Fibroblast of skin of scalp (primary cell): ENCODE results near the gene NADK2. TPM values are rescaled to one million over a fixed set of nuclear protein-coding genes. Genes with fewer than 3 reads are reported as not detected.
"Not testable (repeated sequence)": the region's sequence is repeated elsewhere in the genome, so short reads cannot be mapped to it uniquely, and the experiment has no call there.

Experiments
- DNase-seq: peaks from one replicate; pipeline ENCODE4 v3.0.0-alpha.2; 2013
- polyA plus RNA-seq, 2 experiments: library from polyadenylated mRNA; unstranded; fragments of 120-200 nt; gene quantifications; one replicate each; pipeline ENCODE4 v1.2.1, GENCODE V29; 2013; ENCODE audit not compliant: insufficient read length in 2 of 2

The NADK2 gene, protein sequence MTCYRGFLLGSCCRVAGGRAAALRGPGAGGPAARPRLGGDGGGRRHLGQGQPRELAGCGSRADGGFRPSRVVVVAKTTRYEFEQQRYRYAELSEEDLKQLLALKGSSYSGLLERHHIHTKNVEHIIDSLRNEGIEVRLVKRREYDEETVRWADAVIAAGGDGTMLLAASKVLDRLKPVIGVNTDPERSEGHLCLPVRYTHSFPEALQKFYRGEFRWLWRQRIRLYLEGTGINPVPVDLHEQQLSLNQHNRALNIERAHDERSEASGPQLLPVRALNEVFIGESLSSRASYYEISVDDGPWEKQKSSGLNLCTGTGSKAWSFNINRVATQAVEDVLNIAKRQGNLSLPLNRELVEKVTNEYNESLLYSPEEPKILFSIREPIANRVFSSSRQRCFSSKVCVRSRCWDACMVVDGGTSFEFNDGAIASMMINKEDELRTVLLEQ
- 26.9 TPM for polyA plus RNA-seq (2013, experiment 1 of 2; ENCODE audit: insufficient read length)
- 27.0 TPM for polyA plus RNA-seq (2013, experiment 2 of 2; ENCODE audit: insufficient read length)

DNA sequence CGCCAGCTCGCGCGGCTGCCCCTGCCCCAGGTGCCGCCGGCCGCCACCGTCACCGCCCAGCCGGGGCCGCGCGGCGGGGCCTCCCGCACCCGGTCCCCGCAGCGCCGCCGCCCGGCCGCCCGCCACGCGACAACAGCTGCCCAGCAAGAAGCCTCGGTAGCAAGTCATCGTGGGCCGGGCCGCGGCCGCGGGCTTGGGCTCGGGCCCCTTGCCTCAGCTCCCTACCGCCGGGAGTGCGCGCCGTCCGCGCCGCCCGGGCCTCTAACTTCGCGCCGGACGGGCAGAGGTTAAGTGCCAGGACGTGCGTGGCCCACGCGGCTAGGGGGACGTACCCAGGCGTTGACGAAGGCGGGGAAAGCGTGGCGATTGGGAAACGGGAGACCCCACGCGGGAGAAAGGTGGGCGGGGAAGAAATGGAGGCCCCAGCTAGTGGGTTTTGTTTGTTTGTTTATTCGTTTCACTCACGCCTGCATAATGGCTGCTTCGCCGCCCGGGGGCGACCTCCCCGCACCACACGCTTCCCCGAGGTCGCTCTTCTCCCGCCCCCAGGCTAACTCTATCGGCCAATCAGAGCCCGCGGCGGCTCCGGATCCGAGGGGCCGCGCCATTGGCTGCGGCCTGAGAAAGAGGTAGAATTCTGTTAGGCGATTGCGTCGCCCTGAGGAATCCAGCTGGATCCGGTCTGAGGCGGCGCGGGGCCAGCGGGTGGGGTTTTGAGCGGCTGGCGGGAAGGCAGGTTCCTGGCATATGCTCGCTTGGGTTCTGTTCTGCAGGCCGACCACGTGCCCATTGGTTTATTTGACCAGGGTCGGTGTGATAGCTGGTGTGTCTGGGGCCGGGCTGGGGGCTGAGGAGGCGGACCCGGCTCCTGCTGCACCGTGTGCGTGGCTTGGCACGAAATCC, at the start of gene NADK2:
Gene NADK2, minus strand, starts transcription at position 295 of the 903 bp plus-strand sequence. Its CDS starts 127 bp downstream, at position 168.
- peak; percentile 98 for DNase-seq

DNA sequence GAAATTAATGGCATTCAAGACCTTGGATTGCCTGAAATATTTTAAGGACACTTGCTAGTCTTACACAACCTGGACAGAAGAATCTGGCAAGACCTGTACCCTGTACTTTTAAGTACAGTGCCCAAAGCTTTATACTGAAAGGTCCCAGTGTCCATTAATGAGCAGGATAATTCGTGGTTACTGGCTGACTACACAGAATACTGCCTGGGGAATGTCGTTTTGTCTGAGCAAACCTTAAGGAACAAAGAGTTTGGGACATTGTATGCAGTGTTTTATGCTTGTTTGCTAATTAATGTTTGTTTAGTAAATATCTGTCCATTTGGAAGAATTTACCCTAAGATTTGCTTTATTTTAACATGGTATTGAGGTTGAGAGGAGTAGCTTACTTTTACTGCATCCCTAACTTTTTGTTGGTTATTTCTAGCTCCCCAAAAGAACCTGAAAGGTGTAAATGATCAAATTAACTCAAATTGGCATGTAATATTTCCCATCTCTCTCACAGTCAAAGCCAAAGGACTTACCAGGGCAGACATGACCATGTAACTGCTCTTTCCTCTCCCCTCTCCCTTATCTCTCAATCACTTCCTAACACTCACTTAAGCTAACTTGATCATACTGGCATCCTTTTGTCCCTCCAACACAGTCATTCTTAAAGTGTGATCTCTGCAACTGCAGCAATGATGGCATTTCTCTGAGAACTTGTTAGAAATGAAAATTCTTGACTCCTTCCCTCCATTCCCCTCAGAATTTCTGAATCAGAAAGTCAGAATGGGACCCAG, 44.3 kb upstream of the NADK2 start:
- DNase-seq = no peak

DNA sequence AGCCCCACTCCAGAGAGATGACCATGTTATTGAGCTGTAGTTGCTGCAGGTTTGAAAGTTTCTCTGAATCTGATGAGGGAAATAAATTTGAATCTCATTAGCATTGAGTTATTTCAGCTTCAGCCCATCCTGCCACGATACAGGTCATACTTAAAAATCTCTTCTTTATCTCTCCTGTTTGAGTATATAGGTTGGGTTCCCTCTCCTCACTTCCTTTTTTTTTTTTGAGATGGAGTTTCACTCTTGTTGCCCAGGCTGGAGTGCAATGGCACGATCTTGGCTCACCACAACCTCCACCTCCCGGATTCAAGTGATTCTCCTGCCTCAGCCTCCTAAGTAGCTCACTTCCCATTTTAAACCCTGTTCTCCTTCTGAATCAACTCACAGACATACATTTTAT, 42.0 kb upstream of the NADK2 start:
- DNase-seq = not testable (repeated sequence)

DNA sequence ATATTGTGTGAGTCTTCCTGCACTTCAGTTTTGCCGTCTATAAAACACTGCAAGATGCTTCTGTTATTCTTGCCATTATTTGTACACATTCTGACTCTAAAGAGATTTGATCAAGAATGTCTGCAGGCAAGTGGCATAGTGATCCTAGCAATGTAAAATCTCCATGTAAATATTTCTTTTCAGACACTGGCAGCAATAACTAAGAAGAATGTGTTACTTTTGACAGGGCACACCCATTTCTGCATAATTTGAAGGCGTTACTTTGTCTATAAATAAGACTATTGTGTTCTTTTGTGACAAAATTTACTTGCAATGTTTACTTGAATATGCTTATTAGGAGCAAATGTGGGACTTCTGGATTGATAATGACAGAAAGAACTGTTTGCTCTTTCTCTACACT, 39.9 kb upstream of the NADK2 start:
- DNase-seq = no peak

DNA sequence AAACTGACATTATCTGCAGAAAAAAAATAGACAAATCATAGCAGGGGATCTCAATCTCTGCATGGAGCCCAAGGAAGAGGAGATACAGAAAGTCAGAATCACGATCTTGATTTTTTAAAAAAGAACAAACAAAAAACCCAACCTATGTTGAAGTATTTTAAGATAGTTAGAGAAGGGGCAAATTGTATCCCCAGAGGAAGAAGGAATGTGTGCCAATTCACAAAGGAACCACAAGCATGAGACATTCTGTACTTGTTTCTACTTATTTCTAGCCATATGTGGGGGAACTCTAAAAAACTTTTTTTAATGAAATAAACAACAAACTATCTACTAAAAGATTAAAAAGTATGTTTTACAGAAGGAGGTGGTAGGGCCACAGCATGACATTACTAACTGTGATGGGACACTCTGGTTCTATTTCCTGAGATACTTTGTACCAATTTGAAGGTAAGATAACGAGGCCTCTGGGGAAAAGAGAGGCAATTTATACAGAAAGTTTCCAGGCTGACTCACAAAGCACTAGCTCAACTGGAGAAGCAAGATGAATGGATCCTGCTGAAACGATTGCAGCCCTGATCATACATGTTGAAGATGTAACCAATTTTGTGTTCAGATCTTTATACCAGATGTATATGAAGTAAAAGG, 37.5 kb upstream of the NADK2 start:
- peak; percentile 46 for DNase-seq

DNA sequence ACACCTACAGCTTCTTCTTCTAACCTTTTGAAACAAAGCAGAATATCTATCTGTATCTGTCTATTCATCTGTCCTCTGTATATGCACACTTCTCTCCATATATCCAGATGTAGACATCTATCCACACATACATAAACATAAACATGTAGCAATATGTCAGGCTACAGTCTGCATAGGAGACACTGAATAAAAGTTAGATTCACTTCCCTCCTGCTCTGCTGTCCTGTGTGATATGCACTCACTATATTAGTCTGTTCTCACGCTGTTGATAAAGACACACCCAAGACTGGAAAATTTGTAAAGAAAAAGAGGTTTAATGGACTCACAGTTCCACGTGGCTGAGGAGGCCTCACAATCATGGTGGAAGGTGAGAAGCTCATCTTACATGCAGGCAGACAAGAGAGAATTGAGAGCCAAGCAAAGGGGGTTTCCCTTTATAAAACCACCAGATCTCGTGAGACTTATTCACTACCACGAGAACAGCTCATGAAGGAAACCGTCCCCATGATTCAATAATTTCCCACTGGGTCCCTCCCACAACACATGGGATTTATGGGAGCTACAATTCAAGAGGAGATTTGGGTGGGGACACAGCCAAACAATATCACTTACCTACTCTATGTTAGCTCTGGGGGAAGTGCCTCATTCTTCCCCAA, 35.9 kb upstream of the NADK2 start:
- no peak for DNase-seq

DNA sequence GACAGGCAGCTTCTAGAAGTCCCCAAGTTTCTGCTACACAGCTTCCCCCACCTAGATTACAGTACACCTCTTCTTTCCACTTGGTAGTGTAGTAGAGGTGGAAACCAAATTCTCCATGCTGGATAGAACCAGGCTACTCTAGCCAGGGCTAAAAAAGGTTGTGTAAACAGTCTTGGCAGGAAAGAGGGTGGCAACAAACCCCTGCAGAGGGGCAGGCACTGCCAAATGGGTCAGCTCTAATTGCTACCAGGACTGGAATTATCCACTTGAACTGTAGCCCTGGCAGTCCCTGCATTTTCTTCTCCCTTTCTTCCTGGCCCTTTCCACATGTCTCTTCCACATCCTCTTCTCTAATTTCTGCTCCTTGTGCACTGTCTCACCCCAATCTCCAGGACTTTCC, 35.1 kb upstream of the NADK2 start:
- no peak for DNase-seq

DNA sequence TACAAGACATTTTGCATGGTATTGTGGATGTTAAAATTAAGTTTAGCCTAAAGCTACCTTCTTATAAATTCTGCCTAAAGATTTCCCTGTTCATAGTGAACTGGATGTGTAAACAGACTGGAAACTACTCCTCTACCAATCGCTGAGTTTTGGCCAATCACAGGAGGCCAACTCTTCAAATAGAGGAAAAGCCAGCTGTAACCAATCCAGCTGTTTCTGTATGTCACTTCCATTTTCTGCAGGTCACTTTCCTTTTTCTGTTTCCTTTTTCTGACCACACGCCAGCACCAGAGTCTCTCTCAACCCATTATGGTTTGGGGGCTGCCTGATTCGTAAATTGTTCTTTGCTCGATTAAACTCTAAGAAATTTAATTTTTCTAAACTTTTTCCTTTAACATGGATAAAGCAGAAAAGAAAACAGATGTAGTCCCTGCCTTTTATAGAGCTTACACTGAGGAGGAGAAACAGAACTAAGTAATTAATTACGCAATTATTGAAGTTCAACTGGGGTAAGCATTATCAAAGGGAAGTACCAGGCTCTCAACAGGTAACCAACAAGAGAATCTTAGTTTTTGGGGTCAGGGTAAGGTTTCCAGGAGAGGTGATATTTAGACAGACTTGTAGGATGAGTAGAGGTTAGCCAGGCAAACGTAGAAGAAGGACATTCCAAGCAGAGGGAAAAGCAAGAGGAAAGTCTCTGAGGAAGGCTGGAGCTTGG, 32.2 kb upstream of the NADK2 start:
- DNase-seq = no peak

DNA sequence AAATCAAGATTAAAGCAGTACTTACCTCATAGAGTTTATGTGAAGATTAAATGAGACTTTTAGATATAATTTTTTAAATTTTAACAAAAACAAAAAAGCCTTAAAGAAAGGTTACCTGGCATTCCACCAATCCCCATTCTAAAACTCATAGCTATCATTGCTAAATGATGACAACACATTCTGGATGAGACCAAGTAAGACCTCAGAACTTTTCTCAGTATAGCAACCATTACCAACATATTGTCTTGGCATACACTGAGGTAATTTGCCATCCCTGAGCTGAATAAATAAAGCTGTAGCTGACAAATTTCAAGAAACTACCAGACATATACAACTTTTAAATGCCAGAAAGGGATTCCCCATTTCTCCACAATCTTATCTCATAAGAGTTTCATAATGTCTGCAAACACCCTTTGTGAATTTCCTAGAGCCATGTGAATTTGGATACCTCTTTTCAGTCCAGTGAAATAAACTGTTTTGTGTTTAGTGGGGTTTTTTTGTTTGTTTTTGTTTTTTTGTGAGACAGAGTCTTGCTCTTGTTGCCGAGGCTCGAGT, 30.5 kb upstream of the NADK2 start:
- DNase-seq = peak; percentile 14

DNA sequence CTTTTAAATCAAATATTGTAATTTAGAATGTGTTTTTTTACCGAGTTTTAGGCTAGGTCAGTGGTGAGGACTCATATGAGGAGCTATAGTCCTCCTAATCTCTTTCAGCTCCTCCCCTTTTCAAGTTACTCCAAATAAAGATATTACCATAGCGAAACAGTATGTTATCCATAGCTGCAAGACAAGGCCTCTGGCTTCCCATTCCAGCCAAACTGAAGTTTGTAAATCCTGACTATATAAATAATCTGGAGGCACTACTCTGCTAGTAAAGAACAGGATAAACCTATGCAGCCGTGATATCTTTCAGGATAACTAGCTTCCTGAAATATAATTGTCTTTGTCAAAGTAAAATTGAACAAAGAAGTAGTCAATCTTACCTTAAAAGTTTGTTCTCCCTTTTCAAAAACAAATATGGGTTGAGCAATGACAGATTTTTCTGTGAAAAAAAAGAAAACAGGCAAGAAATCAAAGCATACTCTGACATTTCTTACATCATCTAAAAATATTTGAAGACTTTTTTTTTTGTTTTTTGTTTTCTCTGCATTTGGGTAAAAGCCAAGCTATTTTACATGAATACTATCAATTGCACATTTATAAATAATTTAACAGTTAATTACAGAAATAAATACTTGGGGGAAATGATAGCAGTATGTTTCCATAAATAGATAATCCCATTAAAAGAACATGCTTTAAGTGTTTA, 29.3 kb upstream of the NADK2 start:
- DNase-seq = no peak

DNA sequence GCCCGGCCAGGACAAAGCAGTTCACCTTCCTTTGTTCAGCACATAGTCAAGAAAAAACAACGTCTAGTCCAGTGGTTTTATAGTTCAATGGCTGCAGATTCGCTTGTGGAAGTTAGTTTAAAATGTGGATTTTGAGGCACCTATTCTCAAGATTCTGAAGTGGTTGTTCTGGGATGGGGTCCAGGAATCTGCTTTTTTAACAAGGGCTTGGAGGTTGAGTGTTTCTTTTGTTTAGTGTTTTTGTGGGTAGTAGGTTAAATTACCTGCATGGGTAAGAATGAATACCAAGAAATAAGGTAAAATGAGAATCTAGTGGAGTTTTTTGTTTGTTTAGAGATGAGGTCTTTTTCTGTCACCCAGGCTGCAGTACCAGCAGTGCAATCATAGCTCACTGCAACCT, 28.4 kb upstream of the NADK2 start:
- DNase-seq = no peak

DNA sequence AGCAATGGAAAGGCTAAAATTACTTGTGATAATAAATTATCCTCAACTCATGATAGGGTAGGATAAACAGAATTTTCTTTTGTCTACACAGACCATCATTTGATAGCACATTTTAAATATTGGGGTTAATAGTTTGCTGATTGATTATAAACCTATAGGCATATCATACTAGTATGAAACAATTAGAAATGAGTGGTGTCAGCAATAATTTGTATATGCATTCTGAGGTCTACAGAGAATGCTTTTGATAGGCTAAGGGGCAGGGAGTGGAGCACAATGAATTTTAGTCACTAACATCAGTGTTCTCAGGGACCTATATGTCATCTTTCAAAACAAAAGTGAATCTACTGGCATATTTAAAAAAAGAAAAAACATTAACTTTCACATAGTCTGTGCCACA, 27.8 kb upstream of the NADK2 start:
- DNase-seq = no peak

DNA sequence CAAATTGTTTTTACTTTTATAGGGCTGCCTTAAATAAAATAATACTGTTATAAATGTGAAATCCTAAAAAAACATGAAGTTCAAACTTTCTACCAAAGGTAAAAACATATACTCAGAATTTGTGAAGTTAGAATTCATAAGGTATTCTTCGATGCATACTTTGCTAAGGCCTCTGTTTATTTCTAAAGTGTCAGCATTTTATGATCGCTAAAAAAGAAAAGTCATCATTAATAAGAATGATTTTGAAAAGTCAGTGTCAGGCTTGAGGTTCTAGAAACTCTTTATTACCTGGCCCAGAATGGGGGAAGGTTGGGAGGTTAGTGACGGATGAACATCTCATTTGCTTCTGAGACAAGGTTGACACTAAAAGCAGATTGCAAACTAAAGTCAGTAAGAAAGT, 26.2 kb upstream of the NADK2 start:
- DNase-seq = no peak

DNA sequence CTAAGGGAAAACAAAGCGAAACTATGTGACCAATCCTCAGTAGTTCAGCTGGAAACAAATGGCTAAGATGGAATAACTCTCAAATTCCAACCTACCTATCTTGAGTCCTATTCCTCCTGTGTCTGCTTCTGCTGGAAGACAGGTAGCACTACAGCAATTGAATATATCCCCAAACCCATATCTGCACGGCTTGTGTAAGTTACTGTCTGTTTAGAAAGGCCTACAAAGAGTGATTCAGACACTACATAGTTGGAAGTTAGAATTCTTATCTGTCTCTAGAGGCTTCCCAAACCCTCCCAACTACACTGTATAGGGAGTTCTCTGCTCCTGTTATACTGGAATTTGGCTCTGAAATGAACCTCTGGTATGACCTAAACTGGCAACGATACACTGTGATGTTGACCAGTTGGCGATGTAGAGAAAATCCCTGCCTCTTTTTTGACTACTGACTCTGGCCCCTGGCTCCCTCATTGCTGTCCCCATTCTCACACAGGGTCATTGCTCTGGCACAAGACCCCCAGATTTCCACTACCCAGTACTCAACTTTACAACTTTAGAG, 22.6 kb upstream of the NADK2 start:
- no peak for DNase-seq

DNA sequence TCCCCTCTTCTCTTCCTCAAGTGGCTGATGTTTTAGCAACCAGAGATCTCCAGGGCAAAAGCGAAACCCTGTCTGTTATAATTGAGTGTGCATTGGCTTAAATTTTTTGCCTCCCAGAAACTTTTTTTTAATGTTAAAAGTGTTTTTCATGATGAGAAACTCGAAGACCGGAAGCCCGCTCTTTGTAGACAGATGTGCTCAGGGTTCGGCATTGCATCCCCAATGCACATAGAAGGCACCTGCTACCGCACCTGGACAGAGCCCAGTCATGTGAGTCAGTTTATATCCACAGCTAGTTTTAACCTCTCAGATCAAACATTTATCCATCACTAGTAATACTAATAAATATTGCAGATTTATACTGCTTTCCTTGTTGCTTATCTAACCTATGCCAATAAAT, 19.5 kb upstream of the NADK2 start:
- no peak for DNase-seq

DNA sequence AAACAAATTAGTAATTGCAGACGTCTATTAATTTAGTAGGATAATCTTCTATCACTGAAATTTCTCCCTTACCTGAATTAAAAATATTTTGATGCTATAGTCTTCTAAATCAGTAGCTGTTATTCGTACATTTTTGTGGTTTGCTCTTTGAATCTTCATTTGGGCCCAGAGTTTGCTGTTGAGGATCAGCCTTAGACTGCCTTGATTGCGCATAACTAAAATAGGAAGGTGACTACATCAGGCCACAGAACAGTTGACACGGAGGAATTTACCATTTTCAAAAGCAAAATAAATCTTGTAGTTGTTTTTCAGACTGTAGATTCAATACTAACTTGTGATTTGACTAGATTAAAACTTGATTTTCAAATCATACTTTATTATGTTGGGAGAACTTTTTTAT, 11.8 kb upstream of the NADK2 start:
- no peak for DNase-seq

DNA sequence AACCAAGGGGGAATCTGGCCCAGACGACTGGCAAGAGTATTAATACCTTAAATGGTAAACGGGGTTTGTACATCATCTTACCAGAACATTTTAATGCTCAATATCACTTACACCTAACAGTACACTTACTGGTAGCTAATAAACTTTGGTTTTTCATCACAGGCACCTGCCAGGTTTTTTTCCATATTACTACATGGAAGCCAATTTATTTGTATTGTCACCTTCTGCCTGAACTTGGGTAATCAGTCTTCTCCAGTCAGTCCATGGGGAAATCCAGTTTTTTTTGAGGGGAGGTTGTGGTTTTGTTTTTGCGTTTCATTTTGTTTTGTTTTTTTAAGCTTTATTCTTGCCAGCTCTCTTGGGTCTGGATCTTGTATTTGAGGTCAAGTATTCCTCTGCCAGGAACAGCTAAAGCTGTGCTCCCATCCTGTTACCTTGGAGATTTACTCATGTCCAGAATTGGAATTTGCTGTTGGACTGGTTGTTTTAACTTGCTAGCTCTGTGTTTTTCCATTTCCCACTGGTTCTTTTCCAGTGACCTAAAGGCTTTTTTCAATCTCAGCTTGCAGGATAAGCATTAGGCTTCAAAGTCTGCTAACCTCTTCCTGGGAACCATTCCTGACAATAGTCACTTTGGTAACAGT, 11.1 kb upstream of the NADK2 start:
- no peak for DNase-seq

DNA sequence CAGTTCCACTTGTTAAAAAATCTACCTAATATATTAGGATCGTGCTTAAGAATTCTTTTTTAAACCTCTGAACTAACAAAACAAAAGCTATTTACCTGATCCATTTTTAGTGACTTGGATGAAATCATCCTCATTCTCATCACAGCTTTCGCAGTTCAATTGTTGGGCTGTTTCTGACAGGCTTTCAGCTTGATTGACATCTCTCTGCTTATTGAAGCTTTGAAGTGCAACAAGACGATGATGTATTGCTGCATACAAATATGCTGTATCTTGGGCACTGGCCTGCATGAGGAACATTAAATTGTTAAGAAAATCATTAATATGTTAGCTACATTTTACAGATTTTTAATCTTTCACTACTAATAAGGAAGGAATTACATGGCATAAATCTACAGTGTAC, 9.5 kb upstream of the NADK2 start:
- DNase-seq = no peak

DNA sequence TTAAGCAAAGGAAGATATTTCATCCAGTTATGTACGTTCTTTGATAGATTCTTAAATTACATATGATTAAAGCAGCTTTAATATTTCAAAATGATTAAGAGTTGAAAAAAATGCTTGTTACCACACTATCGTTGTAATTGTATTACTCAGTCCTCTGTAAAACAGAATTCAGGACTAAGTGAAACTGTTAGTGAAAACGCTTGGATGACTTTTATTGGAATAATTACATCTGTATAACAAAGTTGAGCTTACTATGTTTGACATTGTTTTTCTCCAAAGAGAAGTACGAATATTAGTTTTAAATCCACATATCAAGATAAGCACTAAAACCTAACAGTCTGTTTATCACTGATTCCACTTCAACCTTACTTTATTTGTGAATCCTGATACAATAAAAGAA, 8.7 kb upstream of the NADK2 start:
- no peak for DNase-seq
